Measurements from ENCODE around the gene AKIRIN2. TPM values are rescaled to one million over a fixed set of nuclear protein-coding genes. Genes with fewer than 3 reads are reported as not detected.
A peak's percentile ranks its signal among the peaks of the same experiment; 100 is the strongest.

The AKIRIN2 gene
- total and polyA plus RNA-seq, 12 donors, result 14.8 to 56.0 (median 43.1) TPM

DNA sequence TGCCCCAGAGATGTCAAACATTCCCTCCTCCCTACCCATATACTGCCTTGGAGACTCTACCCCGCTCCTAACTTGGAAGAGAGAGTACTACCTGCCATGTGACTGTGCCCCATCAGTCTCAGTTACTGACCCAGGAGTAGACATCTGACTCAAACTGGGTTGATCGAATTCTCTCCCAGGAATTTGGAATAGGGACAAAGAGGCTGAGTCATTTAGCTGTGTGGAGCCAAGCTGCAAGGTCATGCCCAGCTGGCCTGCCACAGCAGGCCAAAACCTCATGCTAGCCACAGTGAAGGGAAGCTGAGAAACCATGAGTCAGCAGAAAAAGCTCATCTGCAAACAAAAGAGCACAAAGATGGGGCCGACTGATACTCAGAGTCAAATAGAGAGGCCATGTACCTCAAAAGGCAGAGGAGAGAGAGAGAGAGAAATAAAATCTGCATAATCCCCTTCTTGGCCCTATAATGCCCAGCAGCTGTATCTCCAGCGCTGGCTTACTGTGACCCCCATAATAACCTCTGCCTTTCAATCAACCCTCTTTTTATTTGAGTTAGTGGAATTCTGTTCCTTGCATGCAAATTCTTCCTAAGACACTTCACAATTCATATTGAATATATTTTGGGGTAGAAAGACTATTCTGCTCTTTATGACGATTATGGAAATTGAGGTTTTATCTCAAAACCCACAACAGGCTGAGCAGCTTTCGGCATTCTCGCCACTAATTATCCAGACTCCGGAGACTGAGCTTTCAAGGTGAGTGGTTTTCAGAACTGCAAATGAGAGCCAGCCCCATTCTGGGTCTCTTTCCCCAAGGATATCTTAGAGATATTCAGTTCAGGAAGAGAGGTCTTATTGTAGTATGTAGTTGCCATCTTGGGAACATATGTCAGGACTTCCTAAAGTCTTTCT is 21.4 kb upstream of the AKIRIN2 start:
- Histone ChIP-seq H3K4me1 (peaks cover 3 to 48% (median 10%) of the 10 kb centered on the region in 9 donors), H3K9me3 (no peaks in the 10 kb centered on the region), H3K36me3 (no peaks in the 10 kb centered on the region), H3K4me3 (no peak overlapping the region), H3K27ac (peak overlapping the region in 9 of 10 donors; percentile 6 to 78 (median 65)), H3K27me3 (no peaks in the 10 kb centered on the region)
- WGBS, 2 donors, result 67 to 70% methylated on average over 8 of the region's 8 CpGs
- ATAC-seq (peak; percentile 93 to 99 (median 97)), DNase-seq (peak; percentile 54 to 71)
- intact Hi-C loops (cut with DNase I), result no loop called here
- TF ChIP-seq, protein P1, sequence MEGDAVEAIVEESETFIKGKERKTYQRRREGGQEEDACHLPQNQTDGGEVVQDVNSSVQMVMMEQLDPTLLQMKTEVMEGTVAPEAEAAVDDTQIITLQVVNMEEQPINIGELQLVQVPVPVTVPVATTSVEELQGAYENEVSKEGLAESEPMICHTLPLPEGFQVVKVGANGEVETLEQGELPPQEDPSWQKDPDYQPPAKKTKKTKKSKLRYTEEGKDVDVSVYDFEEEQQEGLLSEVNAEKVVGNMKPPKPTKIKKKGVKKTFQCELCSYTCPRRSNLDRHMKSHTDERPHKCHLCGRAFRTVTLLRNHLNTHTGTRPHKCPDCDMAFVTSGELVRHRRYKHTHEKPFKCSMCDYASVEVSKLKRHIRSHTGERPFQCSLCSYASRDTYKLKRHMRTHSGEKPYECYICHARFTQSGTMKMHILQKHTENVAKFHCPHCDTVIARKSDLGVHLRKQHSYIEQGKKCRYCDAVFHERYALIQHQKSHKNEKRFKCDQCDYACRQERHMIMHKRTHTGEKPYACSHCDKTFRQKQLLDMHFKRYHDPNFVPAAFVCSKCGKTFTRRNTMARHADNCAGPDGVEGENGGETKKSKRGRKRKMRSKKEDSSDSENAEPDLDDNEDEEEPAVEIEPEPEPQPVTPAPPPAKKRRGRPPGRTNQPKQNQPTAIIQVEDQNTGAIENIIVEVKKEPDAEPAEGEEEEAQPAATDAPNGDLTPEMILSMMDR (IDR thresholded peaks at IDR 0.05), result no peak

DNA sequence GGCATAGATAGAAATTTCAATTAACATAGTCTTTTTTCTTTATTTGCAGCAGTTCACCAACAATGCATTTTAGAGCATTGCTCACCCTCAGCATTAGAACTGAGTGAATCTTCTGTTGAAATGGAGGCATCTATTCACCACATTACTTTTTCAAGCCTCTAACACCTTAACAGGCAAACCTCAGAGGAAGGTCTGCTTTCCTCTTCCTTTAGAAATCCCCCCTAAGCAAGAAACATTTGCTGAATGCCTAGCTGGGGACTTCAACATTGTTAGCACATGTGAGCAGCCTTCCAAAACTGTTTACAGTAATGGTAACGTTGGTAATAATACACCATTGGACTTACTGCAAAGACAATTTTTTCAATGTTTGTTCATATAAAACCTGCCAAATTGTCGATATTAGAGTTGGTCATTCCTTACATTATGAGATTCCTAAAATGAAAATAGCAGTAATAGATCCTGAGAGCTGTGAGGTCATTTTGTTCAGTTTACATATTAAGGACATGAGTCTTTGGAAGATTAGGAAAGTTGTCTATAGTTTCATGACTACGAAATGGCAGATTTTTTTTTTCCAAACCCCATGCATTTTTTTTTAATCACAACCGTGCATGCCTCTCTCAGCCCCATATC is 20.6 kb upstream of the AKIRIN2 start:
- Histone ChIP-seq H3K4me3 (no peak overlapping the region), H3K36me3 (no peaks in the 10 kb centered on the region), H3K27ac (peak overlapping the region in 7 of 10 donors; percentile 54 to 75 (median 65)), H3K9me3 (no peaks in the 10 kb centered on the region), H3K27me3 (no peaks in the 10 kb centered on the region), H3K4me1 (peaks cover 3 to 56% (median 10%) of the 10 kb centered on the region in 9 donors)
- 62 to 66% methylated on average over 4 of the region's 4 CpGs for WGBS, 2 donors
- ATAC-seq (no peak), DNase-seq (no peak)
- TF ChIP-seq, protein P1 (IDR thresholded peaks at IDR 0.05), result no peak
- intact Hi-C loops (cut with DNase I), result no loop called here

DNA sequence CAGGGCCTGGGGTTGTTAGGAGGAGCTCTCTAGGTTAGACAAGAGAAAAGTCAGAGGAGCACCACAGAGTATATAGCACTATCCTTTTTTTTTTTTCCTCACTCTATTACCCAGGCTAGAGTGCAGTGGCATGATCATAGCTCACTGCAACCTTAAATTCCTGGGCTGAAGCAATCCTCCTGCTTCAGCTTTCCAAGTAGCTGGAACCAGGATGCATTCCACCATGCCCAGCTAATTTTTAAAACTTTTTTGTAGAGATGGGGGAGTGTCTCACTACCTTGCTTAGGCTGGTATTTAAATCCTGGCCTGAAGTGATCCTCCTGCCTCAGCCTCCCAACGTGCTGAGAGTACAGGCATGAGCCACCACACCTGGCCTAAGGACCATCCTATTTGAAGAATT is 19.3 kb upstream of the AKIRIN2 start:
- H3K36me3 ChIP-seq, result no peaks in the 10 kb centered on the region
- no peaks in the 10 kb centered on the region for H3K27me3 ChIP-seq
- 88 to 89% methylated on average over 1 of the region's 1 CpG for WGBS, 2 donors
- intact Hi-C loops (cut with DNase I), result no loop called here
- no peak for DNase-seq
- H3K4me3 ChIP-seq, result no peak overlapping the region
- TF ChIP-seq, protein P1 (IDR thresholded peaks at IDR 0.05), result no peak
- peak overlapping the region in 3 of 10 donors; percentile 7 to 32 (median 16) for H3K27ac ChIP-seq
- ATAC-seq, result no peak
- H3K9me3 ChIP-seq, result no peaks in the 10 kb centered on the region
- peaks cover 3 to 68% (median 10%) of the 10 kb centered on the region in 9 donors for H3K4me1 ChIP-seq

DNA sequence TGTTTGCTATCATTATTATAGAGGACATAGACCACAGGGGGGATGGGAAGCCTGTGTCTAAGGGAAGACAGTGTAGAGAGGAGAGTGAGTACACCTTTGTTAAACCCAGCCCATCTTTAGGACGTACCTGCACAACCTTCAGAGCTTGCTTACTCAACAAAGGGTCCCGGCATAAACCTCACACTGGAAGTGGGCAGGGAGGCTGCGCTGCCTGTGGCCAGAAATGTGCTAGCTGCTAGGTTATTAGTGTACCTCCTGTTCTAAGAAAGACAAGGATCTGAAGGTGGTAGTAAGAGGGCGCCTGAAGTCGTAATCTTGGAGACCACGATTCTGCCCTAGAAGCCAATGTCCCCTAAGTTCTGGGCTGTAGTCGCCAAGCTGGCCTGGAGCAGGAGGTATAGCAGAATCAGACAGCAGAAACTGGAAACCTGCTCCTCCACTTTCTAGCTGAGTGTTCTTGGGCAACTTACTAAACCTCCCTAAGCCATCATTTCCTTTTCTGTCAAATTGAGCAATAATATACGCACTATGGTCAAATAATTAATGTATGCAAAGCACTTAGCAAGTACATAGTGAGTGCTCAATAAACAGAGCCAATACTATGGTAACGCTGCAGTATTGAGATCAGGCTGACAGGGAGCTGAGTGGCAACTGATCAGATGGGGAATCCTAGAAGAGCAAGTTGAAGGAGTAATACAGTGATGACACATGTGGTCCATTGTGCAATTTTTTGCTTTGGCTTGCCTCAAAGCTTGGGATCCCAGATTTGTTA is 16.8 kb upstream of the AKIRIN2 start:
- Histone ChIP-seq H3K27ac (peak overlapping the region in 2 of 10 donors; percentile 5 to 80), H3K4me3 (no peak overlapping the region), H3K36me3 (no peaks in the 10 kb centered on the region), H3K9me3 (no peaks in the 10 kb centered on the region), H3K4me1 (peaks cover 3 to 62% (median 10%) of the 10 kb centered on the region in 9 donors), H3K27me3 (no peaks in the 10 kb centered on the region)
- DNase-seq (no peak), ATAC-seq (no peak)
- TF ChIP-seq, protein P1 (IDR thresholded peaks at IDR 0.05), result no peak
- intact Hi-C loops (cut with DNase I), result no loop called here
- WGBS, 2 donors, result 88 to 92% methylated on average over 9 of the region's 9 CpGs
